Measurements from ENCODE around the gene ARF4.

DNA sequence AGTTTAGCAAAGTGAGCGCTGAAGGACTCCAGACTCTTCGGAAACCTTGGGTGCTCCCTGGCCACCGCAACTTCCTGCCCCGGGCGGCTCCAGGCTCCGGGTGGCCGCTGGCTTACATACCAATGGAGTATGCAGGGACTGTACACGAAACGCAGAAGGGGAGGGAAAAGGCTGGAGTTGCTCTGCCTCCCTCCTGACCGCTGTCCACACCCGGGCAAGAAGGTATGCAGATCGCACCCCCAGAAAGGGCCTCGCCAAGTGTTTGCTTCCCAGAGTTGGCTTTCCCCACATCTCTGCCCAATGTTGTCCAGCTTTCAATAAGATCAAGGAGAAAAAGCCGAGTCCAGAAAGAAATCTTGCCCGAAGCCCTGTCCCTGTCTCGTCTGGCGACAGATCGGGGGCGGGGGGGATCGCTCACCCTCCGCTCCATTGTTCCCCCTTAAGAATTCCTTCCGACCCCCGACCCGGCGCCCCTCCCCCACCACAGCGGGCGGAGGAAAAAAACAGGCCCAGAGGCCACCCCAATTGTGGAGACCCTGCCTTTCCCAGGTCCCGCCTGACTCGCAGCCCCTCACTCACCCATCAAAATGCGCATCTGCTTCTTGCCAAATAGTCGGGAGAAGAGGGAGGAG is 533 bp downstream of the ARF4 start:
- TF ChIP-seq, protein P1, sequence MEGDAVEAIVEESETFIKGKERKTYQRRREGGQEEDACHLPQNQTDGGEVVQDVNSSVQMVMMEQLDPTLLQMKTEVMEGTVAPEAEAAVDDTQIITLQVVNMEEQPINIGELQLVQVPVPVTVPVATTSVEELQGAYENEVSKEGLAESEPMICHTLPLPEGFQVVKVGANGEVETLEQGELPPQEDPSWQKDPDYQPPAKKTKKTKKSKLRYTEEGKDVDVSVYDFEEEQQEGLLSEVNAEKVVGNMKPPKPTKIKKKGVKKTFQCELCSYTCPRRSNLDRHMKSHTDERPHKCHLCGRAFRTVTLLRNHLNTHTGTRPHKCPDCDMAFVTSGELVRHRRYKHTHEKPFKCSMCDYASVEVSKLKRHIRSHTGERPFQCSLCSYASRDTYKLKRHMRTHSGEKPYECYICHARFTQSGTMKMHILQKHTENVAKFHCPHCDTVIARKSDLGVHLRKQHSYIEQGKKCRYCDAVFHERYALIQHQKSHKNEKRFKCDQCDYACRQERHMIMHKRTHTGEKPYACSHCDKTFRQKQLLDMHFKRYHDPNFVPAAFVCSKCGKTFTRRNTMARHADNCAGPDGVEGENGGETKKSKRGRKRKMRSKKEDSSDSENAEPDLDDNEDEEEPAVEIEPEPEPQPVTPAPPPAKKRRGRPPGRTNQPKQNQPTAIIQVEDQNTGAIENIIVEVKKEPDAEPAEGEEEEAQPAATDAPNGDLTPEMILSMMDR (IDR thresholded peaks at IDR 0.05 in 8 of 11, conservative IDR thresholded peaks at IDR 0.05 in 3 of 11), result no peak
- TF ChIP-seq POLR2AphosphoS5 (IDR thresholded peaks at IDR 0.05), result peak; percentile 53 to 82 (median 59)

Data from spleen (tissue), 7 donors.